MM.1S (cell line): ENCODE measurements around the gene FOXL3.

ENCODE experiments used
- DNase-seq: peaks from one replicate; pipeline ENCODE4 v3.0.0-alpha.2; 2015
- H2AFZ ChIP-seq: fragments of 300-600 bp; sonication (generic); 2 replicates; pipeline ENCODE4 v1.6.0; 2016; ENCODE audit warnings: antibody characterized with exemption, low read length
- H3F3A ChIP-seq: fragments of 300-600 bp; sonication (generic); 2 replicates; pipeline ENCODE4 v1.6.1; 2016; ENCODE audit warnings: mild to moderate bottlenecking, antibody characterized with exemption, low read length, moderate library complexity, mixed read lengths; ENCODE audit not compliant: insufficient read depth
- H3K27ac ChIP-seq: fragments of 300-600 bp; sonication (generic); 2 replicates; pipeline ENCODE4 v1.5.1; 2016; ENCODE audit warnings: mild to moderate bottlenecking, low read length
- H3K27me3 ChIP-seq: fragments of 300-600 bp; sonication (generic); replicated peaks from 2 replicates; pipeline ENCODE4 v1.6.0; 2016; ENCODE audit warnings: low read length; ENCODE audit not compliant: insufficient read depth
- H3K36me3 ChIP-seq: fragments of 300-600 bp; sonication (generic); replicated peaks from 2 replicates; pipeline ENCODE4 v1.6.1; 2016; ENCODE audit warnings: mild to moderate bottlenecking, low read length, mixed read lengths; ENCODE audit not compliant: insufficient read depth
- H3K4me1 ChIP-seq: fragments of 300-600 bp; sonication (generic); 2 replicates; pipeline ENCODE4 v1.6.1; 2016; ENCODE audit warnings: low read length, mixed read lengths
- H3K4me2 ChIP-seq: fragments of 300-600 bp; sonication (generic); 2 replicates; pipeline ENCODE4 v1.6.0; 2016; ENCODE audit warnings: low read depth, low read length
- H3K4me3 ChIP-seq: fragments of 300-600 bp; sonication (generic); 2 replicates; pipeline ENCODE4 v1.5.1; 2016; ENCODE audit warnings: low read length, mixed read lengths
- H3K79me2 ChIP-seq: fragments of 300-600 bp; sonication (generic); 2 replicates; pipeline ENCODE4 v1.6.1; 2016; ENCODE audit warnings: mixed run types, low read length, mixed read lengths
- H3K9ac ChIP-seq: fragments of 300-600 bp; sonication (generic); 2 replicates; pipeline ENCODE4 v1.6.1; 2016; ENCODE audit warnings: low read length, mixed read lengths
- H3K9me2 ChIP-seq: fragments of 300-600 bp; sonication (generic); replicated peaks from 2 replicates; pipeline ENCODE4 v1.6.1; 2016; ENCODE audit warnings: mild to moderate bottlenecking, low read length, mixed read lengths; ENCODE audit not compliant: insufficient read depth
- H3K9me3 ChIP-seq: fragments of 300-600 bp; sonication (generic); replicated peaks from 2 replicates; pipeline ENCODE4 v1.6.1; 2016; ENCODE audit warnings: mild to moderate bottlenecking, low read length, mixed read lengths; ENCODE audit not compliant: insufficient read depth
- H4K20me1 ChIP-seq: fragments of 300-600 bp; sonication (generic); 2 replicates; pipeline ENCODE4 v1.6.1; 2016; ENCODE audit warnings: mild to moderate bottlenecking, low read length, moderate library complexity, mixed read lengths; ENCODE audit not compliant: insufficient read depth
- CTCF ChIP-seq: fragments of 300-600 bp; sonication (generic); IDR thresholded peaks from 2 replicates; pipeline ENCODE4 v1.5.1; 2016; ENCODE audit warnings: antibody characterized with exemption, low read length, mixed read lengths
- EZH2 ChIP-seq: fragments of 300-600 bp; sonication (generic); optimal IDR thresholded peaks from 2 replicates; pipeline ENCODE3; 2017; ENCODE audit warnings: low read depth, mild to moderate bottlenecking, antibody characterized with exemption, low read length, mixed read lengths
- EZH2phosphoT487 ChIP-seq: fragments of 300-600 bp; sonication (generic); IDR thresholded peaks from 2 replicates; pipeline ENCODE4 v1.6.1; 2018; ENCODE audit warnings: antibody characterized with exemption, low read length

Gene FOXL3

GRCh38 chr7:315516-316265 lies 25.7 kb downstream of the FOXL3 start:
- H3K27me3 ChIP-seq: peaks cover 8% of the 10 kb centered on the region; the same call in 1 of the 2 replicates
- no peaks in the 10 kb centered on the region for H3K9me3 ChIP-seq
- no peaks in the 10 kb centered on the region for H3K4me1 ChIP-seq
- no peaks in the 10 kb centered on the region for H3K36me3 ChIP-seq
- H3K9me2 ChIP-seq: no peaks in the 10 kb centered on the region
- no peaks in the 10 kb centered on the region for H4K20me1 ChIP-seq
- no peak overlapping the region for H3K4me3 ChIP-seq
- H3K79me2 ChIP-seq: no peaks in the 10 kb centered on the region
- no peak overlapping the region for H3K27ac ChIP-seq
- no peak overlapping the region for H3K9ac ChIP-seq
- H2AFZ ChIP-seq: no peak overlapping the region
- TF ChIP-seq EZH2 (no peak), EZH2phosphoT487 (no peak)
- no peak overlapping the region for H3K4me2 ChIP-seq
- no peaks in the 10 kb centered on the region for H3F3A ChIP-seq
- DNase-seq: no peak

- Histone ChIP-seq H4K20me1 (no peaks in the 10 kb centered on the region), H3K9ac (no peak overlapping the region), H3K4me2 (no peak overlapping the region), H3K27ac (no peak overlapping the region), H3K9me3 (no peaks in the 10 kb centered on the region), H2AFZ (no peak overlapping the region), H3K4me3 (no peak overlapping the region), H3K79me2 (no peaks in the 10 kb centered on the region), H3K4me1 (no peaks in the 10 kb centered on the region), H3F3A (no peaks in the 10 kb centered on the region), H3K27me3 (peaks cover 4% of the 10 kb centered on the region; the same call in 1 of the 2 replicates), H3K9me2 (no peaks in the 10 kb centered on the region), H3K36me3 (no peaks in the 10 kb centered on the region)
- no peak for DNase-seq
- TF ChIP-seq CTCF: no peak
- TF ChIP-seq EZH2phosphoT487: no peak
- no peak for TF ChIP-seq EZH2
Observed at GRCh38 chr7:317643-318405, 27.9 kb downstream of the FOXL3 start.

- no peak overlapping the region for H3K27ac ChIP-seq
- H3F3A ChIP-seq: no peaks in the 10 kb centered on the region
- H3K9ac ChIP-seq: no peak overlapping the region
- no peak overlapping the region for H2AFZ ChIP-seq
- TF ChIP-seq CTCF: no peak
- no peak for DNase-seq
- H3K27me3 ChIP-seq: no peaks in the 10 kb centered on the region; the same call in 1 of the 2 replicates
- H3K79me2 ChIP-seq: no peaks in the 10 kb centered on the region
- no peak overlapping the region for H3K4me3 ChIP-seq
- no peaks in the 10 kb centered on the region for H3K4me1 ChIP-seq
- H4K20me1 ChIP-seq: no peaks in the 10 kb centered on the region
- H3K9me3 ChIP-seq: no peaks in the 10 kb centered on the region
- no peaks in the 10 kb centered on the region for H3K9me2 ChIP-seq
- no peak overlapping the region for H3K4me2 ChIP-seq
- no peaks in the 10 kb centered on the region for H3K36me3 ChIP-seq
Observed at GRCh38 chr7:318476-318875, 28.5 kb downstream of the FOXL3 start.
